ENCODE data around the gene NGDN. TPM values are rescaled to one million over a fixed set of nuclear protein-coding genes. Genes with fewer than 3 reads are reported as not detected.

The NGDN gene
- total and polyA plus RNA-seq, 2 of the 8 experiments (the other 6 are each of a cell fraction or from before 2014, with no cell fraction given), result 39.8 to 48.8 TPM

DNA sequence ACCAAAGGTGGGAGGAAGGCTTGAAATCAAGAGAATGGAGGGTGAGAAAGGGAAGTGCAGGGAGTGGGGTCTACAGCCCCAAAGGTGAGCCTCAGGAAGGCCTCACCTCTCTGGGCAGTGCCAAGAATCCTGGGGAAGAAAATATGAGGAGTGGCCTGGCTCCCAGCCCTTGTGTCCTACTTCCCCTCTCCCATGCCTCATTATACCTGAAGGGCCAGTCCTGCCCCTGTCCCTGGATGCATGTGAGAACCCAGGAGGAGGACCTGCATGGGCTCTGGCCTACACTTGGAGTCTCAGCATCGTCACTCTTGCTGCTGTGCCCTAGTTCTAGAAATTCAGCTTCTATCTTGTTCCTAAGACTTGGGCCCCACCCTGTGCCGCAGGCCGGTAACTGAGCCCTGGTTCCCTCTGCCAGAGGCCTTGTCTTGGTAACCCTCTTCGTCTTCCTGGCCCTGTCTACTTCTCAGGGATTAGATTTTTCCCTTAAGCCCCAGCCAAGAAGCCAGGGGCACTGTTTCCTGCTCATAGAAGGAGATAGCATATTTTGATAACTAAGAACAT, 23.1 kb upstream of the NGDN start (continued):
- TF ChIP-seq POLR2A (IDR thresholded peaks at IDR 0.05; ENCODE audit: control extremely low read depth in 1 of 2, low read depth in 2 of 2, low read length in 2 of 2) (no peak), SUZ12 (IDR thresholded peaks at IDR 0.05; ENCODE audit: low read length) (no peak)
